ENCODE measurements around the gene PITX3.

Gene PITX3

GRCh38 chr10:102208311-102209035, 32.8 kb downstream of the PITX3 start:
- TF ChIP-seq REST (IDR thresholded peaks at IDR 0.05; ENCODE audit: insufficient read depth in 1 of 2, low read depth in 2 of 2, low read length in 2 of 2) (no peak), POLR2AphosphoS5 (IDR thresholded peaks at IDR 0.05; ENCODE audit: low read depth, low read length) (no peak), TAF1 (IDR thresholded peaks at IDR 0.05; ENCODE audit: borderline replicate concordance, insufficient read depth, low read length) (no peak), FOXP2 (optimal IDR thresholded peaks at IDR 0.05; ENCODE audit: borderline replicate concordance, extremely low read depth, extremely low read length, insufficient read depth) (no peak), SIN3A (IDR thresholded peaks at IDR 0.05; ENCODE audit: borderline replicate concordance, insufficient read depth, low read length) (no peak)

GRCh38 chr10:102202386-102202785, 38.9 kb downstream of the PITX3 start:
- TF ChIP-seq TAF1 (IDR thresholded peaks at IDR 0.05; ENCODE audit: borderline replicate concordance, insufficient read depth, low read length) (no peak), POLR2AphosphoS5 (IDR thresholded peaks at IDR 0.05; ENCODE audit: low read depth, low read length) (no peak), FOXP2 (optimal IDR thresholded peaks at IDR 0.05; ENCODE audit: borderline replicate concordance, extremely low read depth, extremely low read length, insufficient read depth) (no peak), SIN3A (IDR thresholded peaks at IDR 0.05; ENCODE audit: borderline replicate concordance, insufficient read depth, low read length) (no peak), REST (IDR thresholded peaks at IDR 0.05; ENCODE audit: insufficient read depth in 1 of 2, low read depth in 2 of 2, low read length in 2 of 2) (no peak)

- TF ChIP-seq FOXP2 (optimal IDR thresholded peaks at IDR 0.05; ENCODE audit: borderline replicate concordance, extremely low read depth, extremely low read length, insufficient read depth) (no peak), POLR2AphosphoS5 (IDR thresholded peaks at IDR 0.05; ENCODE audit: low read depth, low read length) (no peak), REST (IDR thresholded peaks at IDR 0.05; ENCODE audit: insufficient read depth in 1 of 2, low read depth in 2 of 2, low read length in 2 of 2) (no peak), SIN3A (IDR thresholded peaks at IDR 0.05; ENCODE audit: borderline replicate concordance, insufficient read depth, low read length) (no peak), TAF1 (IDR thresholded peaks at IDR 0.05; ENCODE audit: borderline replicate concordance, insufficient read depth, low read length) (no peak)
These were observed 40.3 kb downstream of the PITX3 start for GRCh38 chr10:102200751-102201640.

GRCh38 chr10:102198027-102198426, 43.3 kb downstream of the PITX3 start:
- TF ChIP-seq REST (IDR thresholded peaks at IDR 0.05; ENCODE audit: insufficient read depth in 1 of 2, low read depth in 2 of 2, low read length in 2 of 2) (no peak), TAF1 (IDR thresholded peaks at IDR 0.05; ENCODE audit: borderline replicate concordance, insufficient read depth, low read length) (no peak), SIN3A (IDR thresholded peaks at IDR 0.05; ENCODE audit: borderline replicate concordance, insufficient read depth, low read length) (no peak), FOXP2 (optimal IDR thresholded peaks at IDR 0.05; ENCODE audit: borderline replicate concordance, extremely low read depth, extremely low read length, insufficient read depth) (no peak), POLR2AphosphoS5 (IDR thresholded peaks at IDR 0.05; ENCODE audit: low read depth, low read length) (no peak)

Measured in PFSK-1 (cell line).